HG03103 (cell line): ENCODE data around the gene INTS7.

ENCODE experiments used
- ATAC-seq: cut with Tn5 transposase; IDR thresholded peaks from one replicate; pipeline ENCODE4 v1.9.1; 2021; ENCODE audit warnings: low read depth; ENCODE audit not compliant: unreplicated experiment

Gene INTS7

DNA sequence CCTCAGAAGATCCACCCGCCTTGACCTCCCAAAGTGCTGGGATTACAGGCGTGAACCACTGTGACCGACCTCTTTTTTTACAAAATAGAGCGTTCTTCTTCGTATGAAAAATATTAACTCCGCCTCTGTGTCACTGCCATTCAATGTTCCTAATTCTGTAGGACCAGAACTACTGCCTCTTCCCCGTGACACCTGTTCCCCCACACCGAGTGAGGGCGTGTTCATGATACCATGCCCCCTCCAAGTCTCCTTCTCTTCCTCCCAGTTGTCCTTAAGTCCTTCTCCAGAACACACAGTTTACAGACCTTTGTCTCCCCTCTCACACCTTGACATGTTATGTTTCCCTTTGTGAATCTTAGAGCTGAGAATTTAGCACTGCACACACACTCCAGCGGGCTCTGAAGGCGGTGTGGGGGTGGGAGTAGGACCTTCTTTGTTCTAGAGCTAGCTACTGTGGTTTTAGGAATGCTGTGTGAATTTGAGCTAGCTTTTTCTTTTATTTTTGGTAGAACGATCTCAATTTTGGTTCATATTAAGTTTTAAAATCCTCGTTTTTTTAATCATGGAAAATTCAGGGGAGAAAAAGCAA, 122.4 kb downstream of the INTS7 start:
- ATAC-seq, result no peak

GRCh38 chr1:211912038-211912437, 123.3 kb downstream of the INTS7 start:
- ATAC-seq, result no peak

- no peak for ATAC-seq
Measured at GRCh38 chr1:211910913-211911485, 124.4 kb downstream of the INTS7 start.

DNA sequence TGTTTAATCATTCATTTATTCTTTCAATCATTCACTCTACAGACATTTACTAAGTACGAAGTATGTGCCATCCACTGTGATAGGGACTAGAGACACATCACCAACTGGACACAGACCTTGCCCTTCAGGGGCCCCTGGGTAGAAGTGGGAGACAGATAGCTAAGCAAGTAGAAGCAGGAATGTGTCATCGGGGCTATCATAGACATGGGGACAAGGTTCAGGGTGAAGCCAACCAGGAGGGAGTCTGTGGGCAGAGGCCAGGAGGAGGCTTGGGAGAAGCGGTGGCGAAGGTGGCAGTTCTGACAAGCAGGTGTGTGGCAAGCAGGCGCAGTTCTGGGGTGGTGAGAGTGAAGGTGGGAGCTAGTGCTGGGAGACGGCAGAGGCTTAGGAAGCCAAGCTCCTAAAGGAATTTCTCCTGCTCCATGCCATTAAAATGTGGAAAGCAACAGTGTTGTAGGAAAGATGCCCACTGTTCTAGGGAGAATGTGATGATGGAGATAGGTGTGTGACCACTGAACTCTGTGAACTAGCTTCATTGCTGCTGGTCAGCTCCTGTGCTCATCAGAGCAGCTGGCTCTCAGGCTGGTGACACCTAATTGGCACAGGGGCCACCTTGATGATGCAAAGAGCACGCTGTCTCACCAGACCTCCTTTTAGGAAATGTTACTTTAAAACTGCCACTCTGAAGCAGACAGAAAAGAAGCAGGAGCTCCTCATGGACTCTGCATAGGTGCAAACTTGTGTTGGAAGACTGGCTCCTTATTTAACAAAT, 125.1 kb downstream of the INTS7 start:
- no peak for ATAC-seq

- no peak for ATAC-seq
Measured at GRCh38 chr1:211909395-211909794, 126.0 kb downstream of the INTS7 start.

DNA sequence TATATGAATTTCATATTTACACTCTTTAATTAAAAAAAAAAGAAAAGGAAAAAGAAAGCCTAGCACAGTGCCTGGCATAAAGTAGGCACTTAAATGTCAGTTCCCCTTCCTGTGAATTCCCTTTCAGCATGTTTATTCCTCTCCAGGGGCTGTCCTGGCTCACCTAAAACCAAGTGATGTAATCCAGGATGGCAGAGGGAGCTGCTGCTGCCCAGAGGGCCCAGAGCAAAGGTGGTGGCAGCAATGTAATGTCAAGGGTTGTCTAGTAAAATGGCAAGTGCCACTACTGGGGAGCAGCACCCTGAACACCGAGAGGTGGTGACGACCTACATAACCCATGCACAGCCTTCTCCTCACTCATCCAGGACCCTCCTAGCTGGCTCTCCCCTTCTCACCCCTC, 126.4 kb downstream of the INTS7 start:
- no peak for ATAC-seq

GRCh38 chr1:211908453-211908852, 126.9 kb downstream of the INTS7 start:
- ATAC-seq, result peak; percentile 79

GRCh38 chr1:211903490-211904245, 131.7 kb downstream of the INTS7 start:
- no peak for ATAC-seq

DNA sequence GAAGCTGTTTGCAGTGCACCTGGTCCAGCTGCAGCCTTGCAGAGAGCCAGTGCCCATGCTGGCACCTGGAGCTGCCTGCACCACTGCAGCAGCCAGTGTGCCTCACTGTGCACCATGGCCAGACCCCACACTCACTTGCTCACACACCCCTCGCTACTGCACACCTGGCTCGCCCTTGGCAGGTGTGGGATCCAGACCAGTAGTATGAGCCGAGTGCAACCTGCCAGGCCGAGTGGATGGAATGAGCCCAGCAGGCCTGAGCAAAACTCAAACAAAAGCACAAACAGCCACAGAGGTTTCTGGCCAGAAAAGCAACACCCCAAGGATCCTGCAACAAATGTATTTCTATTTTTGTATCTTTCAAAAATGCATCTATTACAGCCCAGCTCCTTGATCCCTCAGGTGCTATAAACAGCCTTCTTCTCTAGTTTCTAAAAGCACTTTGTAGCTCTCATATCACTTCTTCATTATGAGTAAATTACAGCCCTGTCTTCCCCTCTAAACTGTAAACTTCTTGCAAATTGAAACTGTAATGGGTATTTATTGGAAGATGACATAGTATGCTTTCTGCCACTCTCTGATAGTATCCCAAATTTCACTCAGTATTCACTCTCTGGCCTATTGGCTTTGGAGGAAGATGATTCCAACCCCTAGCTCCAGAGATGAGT, 132.6 kb downstream of the INTS7 start:
- ATAC-seq, result no peak

- ATAC-seq, result no peak
Measured at GRCh38 chr1:211901945-211902344, 133.4 kb downstream of the INTS7 start.

- ATAC-seq, result no peak
Measured at GRCh38 chr1:211900441-211900840, 134.9 kb downstream of the INTS7 start.

- ATAC-seq, result no peak
Measured at GRCh38 chr1:211896958-211897357, 138.4 kb downstream of the INTS7 start.

- no peak for ATAC-seq
Measured at GRCh38 chr1:211895126-211895759, 140.1 kb downstream of the INTS7 start.

DNA sequence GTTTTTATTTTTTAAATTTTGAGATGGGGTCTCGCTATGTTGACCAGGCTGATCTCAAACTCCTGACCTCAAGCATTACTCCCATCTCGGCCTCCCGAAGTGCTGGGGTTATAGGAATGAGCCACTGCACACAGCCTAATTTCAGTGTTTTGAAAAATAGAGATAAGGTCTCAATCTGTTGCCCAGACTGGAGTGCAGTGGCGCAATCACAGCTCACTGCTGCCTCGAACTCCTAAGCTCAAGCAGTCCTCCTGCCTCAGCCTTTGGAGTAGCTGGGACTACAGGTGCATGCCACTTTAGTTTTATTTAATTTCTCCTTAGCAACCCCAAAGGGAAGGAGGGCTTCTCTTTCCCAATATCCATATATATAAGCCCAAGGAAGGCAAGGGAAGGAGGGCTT, 141.0 kb downstream of the INTS7 start:
- no peak for ATAC-seq

- no peak for ATAC-seq
Measured at GRCh38 chr1:211893260-211893659, 142.1 kb downstream of the INTS7 start.

DNA sequence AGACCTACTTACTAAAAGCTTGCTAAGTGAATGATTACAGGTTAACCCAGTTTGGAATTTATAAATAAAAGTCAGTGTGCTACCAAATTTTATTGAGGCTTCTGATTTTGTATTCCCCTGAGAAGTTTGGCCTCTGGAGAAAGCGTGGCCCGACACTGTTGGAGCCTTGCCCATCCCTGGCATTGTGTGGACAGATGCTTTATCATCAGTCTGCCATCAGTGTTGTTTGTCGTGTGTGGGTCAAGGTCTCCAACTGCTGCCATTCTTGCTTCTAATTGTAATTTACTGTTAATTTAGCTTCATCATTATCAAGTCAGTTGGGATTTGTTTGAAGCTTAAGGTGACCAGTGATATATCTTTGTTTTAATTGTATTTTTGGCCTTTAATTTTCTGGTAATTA, 142.8 kb downstream of the INTS7 start:
- ATAC-seq, result no peak

- ATAC-seq, result no peak
Measured at GRCh38 chr1:211891708-211892107, 143.6 kb downstream of the INTS7 start.
